HL-60 (cell line): ENCODE measurements around the gene ADGRA1.

Experiments
- DNase-seq, 2 experiments: peaks; one replicate each; pipeline ENCODE4 v3.0.0-alpha.2; 2010 to 2020; ENCODE audit warnings: low read depth in 1 of 2, low spot score in 1 of 2
- H3K27ac ChIP-seq: fragments of 250-450 bp; sonication (Bioruptor Pico); replicated peaks from 2 replicates; pipeline ENCODE4 v1.5.1; 2020; ENCODE audit warnings: mild to moderate bottlenecking, moderate library complexity
- H3K27me3 ChIP-seq: fragments of 250-450 bp; sonication (Bioruptor Pico); 2 replicates; pipeline ENCODE4 v1.5.1; 2021; ENCODE audit warnings: mild to moderate bottlenecking, moderate library complexity; ENCODE audit not compliant: insufficient read depth, poor library complexity, severe bottlenecking
- H3K4me3 ChIP-seq: replicated peaks from 2 replicates; pipeline ENCODE4 v1.5.1; 2011; ENCODE audit warnings: mild to moderate bottlenecking, control low read depth, low read length; ENCODE audit not compliant: insufficient read depth
- CTCF ChIP-seq: IDR thresholded peaks from one replicate; pipeline ENCODE4 v1.5.1; 2011; ENCODE audit warnings: low read length, control low read depth, inconsistent platforms; ENCODE audit not compliant: insufficient read depth
- GABPA ChIP-seq: IDR thresholded peaks from 2 replicates; pipeline ENCODE4 v1.6.1; 2012; ENCODE audit warnings: low read depth
- POLR2AphosphoS5 ChIP-seq: IDR thresholded peaks from 2 replicates; pipeline ENCODE4 v1.6.1; 2012; ENCODE audit warnings: low read depth
- REST ChIP-seq: IDR thresholded peaks from 2 replicates; pipeline ENCODE4 v1.6.1; 2012; ENCODE audit warnings: low read depth; ENCODE audit not compliant: insufficient replicate concordance
- SPI1 ChIP-seq: IDR thresholded peaks from 2 replicates; pipeline ENCODE4 v1.6.1; 2012; ENCODE audit warnings: low read depth, mild to moderate bottlenecking, borderline replicate concordance

The ADGRA1 gene

GRCh38 chr10:133097418-133097817, 9.7 kb downstream of the ADGRA1 start:
- TF ChIP-seq REST (no peak), POLR2AphosphoS5 (no peak), GABPA (no peak), SPI1 (no peak), CTCF (no peak)
- H3K27me3 ChIP-seq, result peaks cover 19% of the 10 kb centered on the region
- no peak overlapping the region for H3K27ac ChIP-seq
- no peak overlapping the region for H3K4me3 ChIP-seq
- DNase-seq, result no peak

GRCh38 chr10:133097961-133098360, 10.2 kb downstream of the ADGRA1 start:
- Histone ChIP-seq H3K4me3 (no peak overlapping the region), H3K27ac (no peak overlapping the region), H3K27me3 (peaks cover 19% of the 10 kb centered on the region)
- TF ChIP-seq GABPA, result no peak
- no peak for TF ChIP-seq SPI1
- no peak for TF ChIP-seq REST
- no peak for TF ChIP-seq CTCF
- no peak for TF ChIP-seq POLR2AphosphoS5
- no peak for DNase-seq

GRCh38 chr10:133098426-133099124, 10.9 kb downstream of the ADGRA1 start:
- peaks cover 20% of the 10 kb centered on the region for H3K27me3 ChIP-seq
- no peak overlapping the region for H3K27ac ChIP-seq
- DNase-seq, result no peak
- TF ChIP-seq POLR2AphosphoS5 (no peak), REST (no peak), SPI1 (no peak)
- no peak overlapping the region for H3K4me3 ChIP-seq
